Keratinocyte (primary cell): Measurements from ENCODE around the gene EFNB2. TPM values are rescaled to one million over a fixed set of nuclear protein-coding genes. Genes with fewer than 3 reads are reported as not detected.

Experiments used
- DNase-seq: peaks from one replicate; pipeline ENCODE4 v3.0.0-alpha.2; 2011; ENCODE audit warnings: low read depth, missing footprints, low spot score
- FAIRE-seq: peaks from 2 replicates; lab custom pipeline; 2011; peaks lifted over from hg19 to GRCh38; lab: Jason Lieb, UNC
- H2AFZ ChIP-seq: 2 replicates; pipeline ENCODE4 v1.6.0; 2012; ENCODE audit warnings: low read length, control low read depth, inconsistent platforms; ENCODE audit not compliant: control insufficient read depth
- H3K27ac ChIP-seq: 2 replicates; pipeline ENCODE4 v1.5.1; 2011; ENCODE audit warnings: low read length; ENCODE audit not compliant: control insufficient read depth, insufficient read depth
- H3K27me3 ChIP-seq: 3 replicates; pipeline ENCODE4 v1.6.0; 2011; ENCODE audit warnings: low read length; ENCODE audit not compliant: control insufficient read depth, insufficient read depth; ENCODE audit errors: extremely low read depth
- H3K36me3 ChIP-seq, 2 experiments: 2 replicates in 1 of 2; 3 replicates in 1 of 2; pipeline ENCODE4 v1.5.1; 2011; ENCODE audit warnings: low read length in 2 of 2, mild to moderate bottlenecking in 1 of 2; ENCODE audit not compliant: control insufficient read depth in 2 of 2, insufficient read depth in 2 of 2; ENCODE audit errors: extremely low read depth in 1 of 2
- H3K4me1 ChIP-seq: 3 replicates; pipeline ENCODE4 v1.5.1; 2011; ENCODE audit warnings: low read length; ENCODE audit not compliant: control insufficient read depth, insufficient read depth; ENCODE audit errors: extremely low read depth
- H3K4me2 ChIP-seq: 3 replicates; pipeline ENCODE4 v1.6.0; 2011; ENCODE audit warnings: low read depth, low read length; ENCODE audit not compliant: control insufficient read depth, insufficient read depth; ENCODE audit errors: extremely low read depth
- H3K4me3 ChIP-seq, 3 experiments: fragments of 200-600 bp in 1 of 3; sonication (generic) in 1 of 3; 2 replicates in 2 of 3; 3 replicates in 1 of 3; pipeline ENCODE4 v1.5.1; 2011 to 2016; ENCODE audit warnings: low read length in 3 of 3, mild to moderate bottlenecking in 3 of 3, control low read depth in 2 of 3, inconsistent platforms in 1 of 3, low read depth in 1 of 3, mixed read lengths in 1 of 3, mixed run types in 1 of 3, moderate library complexity in 1 of 3; ENCODE audit not compliant: control insufficient read depth in 2 of 3, insufficient read depth in 2 of 3; ENCODE audit errors: extremely low read depth in 1 of 3
- H3K79me2 ChIP-seq: 2 replicates; pipeline ENCODE4 v1.6.0; 2012; ENCODE audit warnings: low read length; ENCODE audit not compliant: control insufficient read depth, insufficient read depth
- H3K9ac ChIP-seq: 3 replicates; pipeline ENCODE4 v1.6.0; 2011; ENCODE audit warnings: low read length; ENCODE audit not compliant: control insufficient read depth, insufficient read depth; ENCODE audit errors: extremely low read depth
- H3K9me1 ChIP-seq: 3 replicates; pipeline ENCODE4 v1.6.0; 2011; ENCODE audit warnings: low read length; ENCODE audit not compliant: control insufficient read depth, insufficient read depth; ENCODE audit errors: extremely low read depth
- H3K9me3 ChIP-seq: 2 replicates; pipeline ENCODE4 v1.5.1; 2012; ENCODE audit warnings: low read depth, low read length; ENCODE audit not compliant: control insufficient read depth
- H4K20me1 ChIP-seq: 3 replicates; pipeline ENCODE4 v1.6.0; 2011; ENCODE audit warnings: low read length; ENCODE audit not compliant: control insufficient read depth, insufficient read depth; ENCODE audit errors: extremely low read depth
- CTCF ChIP-seq, 3 experiments: IDR thresholded peaks in 1 of 3; conservative IDR thresholded peaks in 1 of 3; optimal IDR thresholded peaks in 1 of 3; 2 replicates in 2 of 3; 3 replicates in 1 of 3; pipeline versions ENCODE3 to v1.5.1; 2011; ENCODE audit warnings: low read length in 3 of 3, mild to moderate bottlenecking in 3 of 3, moderate library complexity in 2 of 3, control low read depth in 1 of 3, inconsistent platforms in 1 of 3; ENCODE audit not compliant: insufficient read depth in 2 of 3; ENCODE audit errors: extremely low read depth in 1 of 3
- EZH2 ChIP-seq: IDR thresholded peaks from one replicate; pipeline ENCODE4 v1.6.1; 2012; ENCODE audit warnings: inconsistent platforms, mild to moderate bottlenecking, low read length, moderate library complexity
- dilution Hi-C: fragments of 300-500 bp; cut with MboI; formaldehyde crosslinking; loops from one replicate; pipeline ENCODE4 v1.7.0; 2020; ENCODE audit warnings: low sequenced_read_pairs; ENCODE audit not compliant: extremely low pct_ligation_motif_present
- polyA plus RNA-seq, 5 experiments: library from polyadenylated mRNA; depleted of rRNA in 3 of 5; stranded (reverse) in 3 of 5; stranded (forward) in 1 of 5; unstranded in 1 of 5; fragments of >200 nt; gene quantifications; 1 replicate in 1 of 5; 2 replicates in 3 of 5; 3 replicates in 1 of 5; pipeline versions ENCODE4 v1.2.1 to v1.2.3, GENCODE V29; 2011 to 2012; ENCODE audit warnings: missing spikeins in 2 of 5, low read depth in 1 of 5, low replicate concordance in 1 of 5

The EFNB2 gene
- polyA plus RNA-seq, 1 donor (not counting 4 experiments of a cell fraction or from before 2014, with no cell fraction given), result 38.9 TPM

GRCh38 chr13:106479929-106480328 lies 55.5 kb downstream of the EFNB2 start:
- no peak overlapping the region for H3K27ac ChIP-seq
- no peaks in the 10 kb centered on the region for H3K36me3 ChIP-seq
- peaks cover 3% of the 10 kb centered on the region for H3K4me1 ChIP-seq
- no peaks in the 10 kb centered on the region for H3K9me3 ChIP-seq
- no peak overlapping the region for H3K9ac ChIP-seq
- no peaks in the 10 kb centered on the region for H3K27me3 ChIP-seq
- no peak overlapping the region for H3K4me3 ChIP-seq
- H2AFZ ChIP-seq, result no peak overlapping the region
- no peaks in the 10 kb centered on the region for H4K20me1 ChIP-seq
- no peak overlapping the region for H3K4me2 ChIP-seq
- dilution Hi-C loops, result no loop called here
- no peaks in the 10 kb centered on the region for H3K9me1 ChIP-seq
- FAIRE-seq, result no peak
- no peak for TF ChIP-seq EZH2
- TF ChIP-seq CTCF (optimal IDR thresholded peaks at IDR 0.05 in 1 of 3, IDR thresholded peaks at IDR 0.05 in 1 of 3, conservative IDR thresholded peaks at IDR 0.05 in 1 of 3; ENCODE audit: extremely low read depth in 1 of 3, insufficient read depth in 2 of 3, low read length in 3 of 3), result no peak
- H3K79me2 ChIP-seq, result no peaks in the 10 kb centered on the region
- DNase-seq, result no peak

GRCh38 chr13:106478116-106478515 lies 57.3 kb downstream of the EFNB2 start:
- TF ChIP-seq EZH2 (no peak), CTCF (optimal IDR thresholded peaks at IDR 0.05 in 1 of 3, IDR thresholded peaks at IDR 0.05 in 1 of 3, conservative IDR thresholded peaks at IDR 0.05 in 1 of 3; ENCODE audit: extremely low read depth in 1 of 3, insufficient read depth in 2 of 3, low read length in 3 of 3) (no peak)
- Histone ChIP-seq H3K36me3 (no peaks in the 10 kb centered on the region), H3K9me3 (no peaks in the 10 kb centered on the region), H3K9me1 (no peaks in the 10 kb centered on the region), H3K4me2 (no peak overlapping the region), H3K4me3 (no peak overlapping the region), H4K20me1 (no peaks in the 10 kb centered on the region), H3K27me3 (no peaks in the 10 kb centered on the region), H3K27ac (no peak overlapping the region), H3K9ac (no peak overlapping the region), H2AFZ (no peak overlapping the region), H3K4me1 (peaks cover 2% of the 10 kb centered on the region), H3K79me2 (no peaks in the 10 kb centered on the region)
- dilution Hi-C loops, result no loop called here
- DNase-seq (no peak), FAIRE-seq (no peak)
